Bronchial epithelial cell (primary cell): ENCODE data around the gene SLC16A3. TPM values are rescaled to one million over a fixed set of nuclear protein-coding genes. Genes with fewer than 3 reads are reported as not detected.
"Not testable (repeated sequence)": the region's sequence is repeated elsewhere in the genome, so short reads cannot be mapped to it uniquely, and the experiment has no call there.

Experiments used
- DNase-seq: peaks from one replicate; pipeline ENCODE4 v3.0.0-alpha.2; 2010; ENCODE audit warnings: low read depth
- FAIRE-seq: peaks from 2 replicates; lab custom pipeline; 2011; peaks lifted over from hg19 to GRCh38; lab: Jason Lieb, UNC
- H3K27me3 ChIP-seq: 2 replicates; pipeline ENCODE4 v1.5.1; 2011; ENCODE audit warnings: low read length; ENCODE audit not compliant: control insufficient read depth, insufficient read depth
- H3K36me3 ChIP-seq: 2 replicates; pipeline ENCODE4 v1.5.1; 2011; ENCODE audit warnings: low read length; ENCODE audit not compliant: control insufficient read depth, insufficient read depth
- H3K4me3 ChIP-seq: 2 replicates; pipeline ENCODE4 v1.5.1; 2011; ENCODE audit warnings: mild to moderate bottlenecking, low read depth, low read length, control low read depth
- total RNA-seq: library from RNA; depleted of rRNA; stranded (reverse); fragments of >200 nt; gene quantifications from 2 replicates; pipeline ENCODE4 v1.2.1, GENCODE V29; 2014
- TF ChIP-seq, protein P1 (sequence below): IDR thresholded peaks from 2 replicates; pipeline ENCODE4 v1.5.1; 2011; ENCODE audit warnings: mild to moderate bottlenecking, moderate library complexity, low read length, control low read depth, inconsistent platforms; ENCODE audit not compliant: insufficient read depth, severe bottlenecking

Gene SLC16A3
- total RNA-seq, 1 donor from 2014 or later, result 162 TPM

DNA sequence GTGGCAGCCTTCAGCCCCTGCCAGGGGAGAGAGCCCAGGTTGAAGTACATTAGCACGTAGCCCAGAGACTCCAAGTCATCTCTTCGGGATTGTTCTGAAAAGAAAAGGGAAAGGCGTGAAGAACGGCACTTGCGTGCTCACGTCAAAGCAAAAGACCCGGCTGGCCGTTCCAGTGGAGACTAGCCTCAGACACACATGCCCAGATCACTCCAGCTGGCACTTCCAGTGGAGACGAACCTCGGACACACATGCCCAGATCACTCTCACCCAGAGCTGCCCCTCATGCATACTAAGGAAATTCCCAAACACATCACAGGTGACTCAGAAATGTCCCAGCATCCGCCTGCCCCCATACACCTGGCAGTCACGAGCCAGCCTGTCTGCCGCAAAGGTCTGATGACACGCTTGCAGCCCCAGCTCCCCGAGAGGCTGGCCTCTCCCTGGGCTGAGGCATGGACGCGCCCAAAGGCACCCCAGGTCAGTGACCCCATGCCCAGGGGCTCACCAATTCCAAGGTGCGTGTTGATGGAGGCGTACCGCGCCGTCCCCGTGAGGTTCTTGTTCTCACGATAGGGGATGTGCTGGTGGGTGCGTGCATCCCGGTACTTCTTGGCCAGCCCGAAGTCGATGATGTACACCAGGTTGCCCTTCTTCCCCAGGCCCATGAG lies 23.8 kb downstream of the SLC16A3 start:
- Histone ChIP-seq H3K4me3 (no peak overlapping the region), H3K27me3 (no peaks in the 10 kb centered on the region), H3K36me3 (peaks cover 72% of the 10 kb centered on the region)
- DNase-seq (no peak), FAIRE-seq (no peak)
- TF ChIP-seq, protein P1, sequence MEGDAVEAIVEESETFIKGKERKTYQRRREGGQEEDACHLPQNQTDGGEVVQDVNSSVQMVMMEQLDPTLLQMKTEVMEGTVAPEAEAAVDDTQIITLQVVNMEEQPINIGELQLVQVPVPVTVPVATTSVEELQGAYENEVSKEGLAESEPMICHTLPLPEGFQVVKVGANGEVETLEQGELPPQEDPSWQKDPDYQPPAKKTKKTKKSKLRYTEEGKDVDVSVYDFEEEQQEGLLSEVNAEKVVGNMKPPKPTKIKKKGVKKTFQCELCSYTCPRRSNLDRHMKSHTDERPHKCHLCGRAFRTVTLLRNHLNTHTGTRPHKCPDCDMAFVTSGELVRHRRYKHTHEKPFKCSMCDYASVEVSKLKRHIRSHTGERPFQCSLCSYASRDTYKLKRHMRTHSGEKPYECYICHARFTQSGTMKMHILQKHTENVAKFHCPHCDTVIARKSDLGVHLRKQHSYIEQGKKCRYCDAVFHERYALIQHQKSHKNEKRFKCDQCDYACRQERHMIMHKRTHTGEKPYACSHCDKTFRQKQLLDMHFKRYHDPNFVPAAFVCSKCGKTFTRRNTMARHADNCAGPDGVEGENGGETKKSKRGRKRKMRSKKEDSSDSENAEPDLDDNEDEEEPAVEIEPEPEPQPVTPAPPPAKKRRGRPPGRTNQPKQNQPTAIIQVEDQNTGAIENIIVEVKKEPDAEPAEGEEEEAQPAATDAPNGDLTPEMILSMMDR, result no peak

DNA sequence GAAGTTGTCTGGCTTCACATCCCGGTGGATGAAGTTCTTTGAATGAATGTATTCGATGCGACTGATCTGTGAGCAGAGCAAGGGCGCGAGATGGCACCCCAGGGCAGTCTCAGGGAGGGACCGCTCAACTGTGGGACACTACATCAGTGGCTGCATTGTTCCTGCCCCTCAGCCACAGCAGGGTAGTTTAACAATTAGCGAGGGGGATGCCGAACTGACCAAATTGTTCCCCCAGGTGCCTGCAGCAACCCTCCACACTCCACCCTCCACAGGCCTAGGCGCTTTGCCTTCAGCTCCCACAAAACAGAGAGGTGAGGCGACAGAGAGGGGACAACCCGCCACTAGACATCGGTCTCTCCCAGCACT lies 24.3 kb downstream of the SLC16A3 start:
- TF ChIP-seq, protein P1, result no peak
- DNase-seq (no peak), FAIRE-seq (no peak)
- H3K27me3 ChIP-seq, result no peaks in the 10 kb centered on the region
- no peak overlapping the region for H3K4me3 ChIP-seq
- peaks cover 71% of the 10 kb centered on the region for H3K36me3 ChIP-seq

DNA sequence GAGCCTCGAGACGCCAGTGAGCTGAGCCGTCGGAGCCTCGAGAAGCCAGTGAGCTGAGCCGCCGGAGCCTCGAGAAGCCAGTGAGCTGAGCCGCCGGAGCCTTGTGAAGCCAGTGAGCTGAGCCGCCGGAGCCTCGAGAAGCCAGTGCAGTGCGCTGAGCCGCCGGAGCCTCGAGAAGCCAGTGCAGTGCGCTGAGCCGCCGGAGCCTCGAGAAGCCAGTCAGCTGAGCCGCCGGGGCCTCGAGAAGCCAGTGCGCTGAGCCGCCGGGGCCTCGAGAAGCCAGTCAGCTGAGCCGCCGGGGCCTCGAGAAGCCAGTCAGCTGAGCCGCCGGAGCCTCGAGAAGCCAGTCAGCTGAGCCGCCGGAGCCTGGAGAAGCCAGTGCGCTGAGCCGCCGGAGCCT lies 25.3 kb downstream of the SLC16A3 start:
- H3K36me3 ChIP-seq, result peaks cover 67% of the 10 kb centered on the region
- H3K27me3 ChIP-seq, FAIRE-seq, DNase-seq, H3K4me3 ChIP-seq: not testable (repeated sequence)

DNA sequence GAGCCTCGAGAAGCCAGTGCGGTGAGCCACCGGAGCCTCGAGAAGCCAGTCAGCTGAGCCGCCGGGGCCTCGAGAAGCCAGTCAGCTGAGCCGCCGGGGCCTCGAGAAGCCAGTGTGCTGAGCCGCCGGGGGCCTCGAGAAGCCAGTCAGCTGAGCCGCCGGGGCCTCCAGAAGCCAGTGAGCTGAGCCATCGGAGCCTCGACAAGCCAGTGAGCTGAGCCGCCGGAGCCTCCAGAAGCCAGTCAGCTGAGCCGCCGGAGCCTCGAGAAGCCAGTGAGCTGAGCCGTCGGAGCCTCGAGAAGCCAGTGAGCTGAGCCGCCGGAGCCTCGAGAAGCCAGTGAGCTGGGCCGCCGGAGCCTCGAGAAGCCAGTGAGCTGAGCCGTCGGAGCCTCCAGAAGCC lies 25.9 kb downstream of the SLC16A3 start:
- not testable (repeated sequence) for H3K27me3 ChIP-seq, FAIRE-seq, H3K4me3 ChIP-seq, DNase-seq
- peaks cover 65% of the 10 kb centered on the region for H3K36me3 ChIP-seq

DNA sequence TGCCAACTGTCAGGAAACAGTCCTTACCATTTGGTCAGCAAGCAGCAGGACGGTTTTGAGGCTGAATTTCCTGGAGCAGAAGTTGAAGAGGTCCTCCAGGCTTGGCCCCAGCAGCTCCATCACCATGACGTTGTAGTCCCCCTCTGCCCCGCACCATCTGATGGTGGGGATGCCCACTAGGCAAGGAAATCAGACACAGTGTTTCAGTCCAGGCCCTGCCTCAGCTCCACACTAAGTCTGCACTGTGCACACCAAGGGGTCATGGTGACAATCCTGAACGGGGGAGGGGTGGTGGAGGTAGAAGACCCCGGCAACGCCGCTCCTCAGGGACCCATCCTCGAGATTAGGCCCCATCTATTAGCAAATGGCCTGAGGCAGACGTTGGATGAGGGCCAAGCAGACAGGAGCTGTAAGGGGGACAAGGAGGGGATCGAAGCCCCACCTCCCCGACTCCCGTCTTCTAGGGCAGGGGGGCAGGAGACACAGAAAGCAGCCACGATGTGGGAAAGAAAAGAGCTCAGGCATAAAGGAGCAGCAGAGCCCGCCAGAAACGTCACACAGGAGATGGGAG lies 26.6 kb downstream of the SLC16A3 start:
- DNase-seq (no peak), FAIRE-seq (no peak)
- H3K27me3 ChIP-seq, result no peaks in the 10 kb centered on the region
- H3K4me3 ChIP-seq, result no peak overlapping the region
- H3K36me3 ChIP-seq, result peaks cover 60% of the 10 kb centered on the region
- TF ChIP-seq, protein P1, result no peak

DNA sequence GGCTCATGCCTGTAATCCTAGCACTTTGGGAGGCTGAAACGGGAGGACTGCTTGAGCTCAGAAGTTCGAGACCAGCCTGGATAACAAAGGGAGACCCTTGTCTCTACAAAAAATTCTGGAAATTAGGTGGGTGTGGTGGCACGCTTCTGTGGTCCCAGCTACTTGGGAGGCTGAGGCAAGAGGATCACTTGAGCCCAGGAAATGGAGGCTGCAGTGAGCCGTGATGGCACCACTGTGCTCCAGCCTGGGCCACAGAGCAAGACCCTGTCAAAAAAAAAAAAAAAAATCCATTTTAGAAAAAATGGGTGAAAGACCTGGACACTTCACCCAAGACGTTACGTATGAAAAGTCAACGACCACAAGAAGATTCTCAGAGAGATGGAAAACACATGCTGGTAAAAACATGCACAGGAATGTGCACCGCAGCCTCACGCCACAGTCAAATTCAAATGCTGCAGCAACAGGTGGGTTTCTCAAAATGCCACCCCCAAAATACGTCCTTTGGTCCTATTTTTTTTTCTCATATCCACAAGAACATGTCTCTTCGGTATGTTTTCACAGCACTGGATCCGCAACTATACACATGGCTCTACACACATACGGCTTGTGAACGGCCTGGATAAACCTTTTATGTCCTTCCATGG lies 27.5 kb downstream of the SLC16A3 start:
- DNase-seq, result no peak

More for the DNA sequence above, 27.5 kb downstream of the SLC16A3 start:
- FAIRE-seq, result no peak
- H3K4me3 ChIP-seq, result no peak overlapping the region
- TF ChIP-seq, protein P1, result no peak
- peaks cover 57% of the 10 kb centered on the region for H3K36me3 ChIP-seq
- no peaks in the 10 kb centered on the region for H3K27me3 ChIP-seq
